ENCODE data around the gene ROBO4. TPM values are rescaled to one million over a fixed set of nuclear protein-coding genes. Genes with fewer than 3 reads are reported as not detected.

ROBO4 gene
- total RNA-seq, 1 donor from 2014 or later: not detected

- intact Hi-C loops (cut with micrococcal nuclease): loop anchor here (5.0 kb wide), 1 partner anchor 216 kb away; the partner anchor contains the start of gene TBRG1
- Mint-ChIP-seq H3K4me3 (no peak overlapping the region), H3K36me3 (ENCODE audit: low read depth) (peaks cover 5% of the 10 kb centered on the region), H3K27ac (no peak overlapping the region), H3K27me3 (ENCODE audit: insufficient read depth) (peaks cover 70% of the 10 kb centered on the region), H3K4me1 (ENCODE audit: low read depth) (peaks cover 17% of the 10 kb centered on the region), H3K9me3 (no peaks in the 10 kb centered on the region)
- DNase-seq (ENCODE audit: low spot score): no peak
Measured at GRCh38 chr11:124838805-124839127, 58.9 kb downstream of the ROBO4 start.

- peaks cover 5% of the 10 kb centered on the region for H3K36me3 Mint-ChIP-seq (ENCODE audit: low read depth)
- DNase-seq (ENCODE audit: low spot score): no peak
- peaks cover 17% of the 10 kb centered on the region for H3K4me1 Mint-ChIP-seq (ENCODE audit: low read depth)
- intact Hi-C loops (cut with micrococcal nuclease): loop anchor here (1.0 to 5.0 kb wide), 12 partner anchors 30 to 422 kb away; partner anchors contain the start of genes MSANTD2, SIAE, SPA17 and TBRG1
- peaks cover 59% of the 10 kb centered on the region for H3K27me3 Mint-ChIP-seq (ENCODE audit: insufficient read depth)
- no peaks in the 10 kb centered on the region for H3K9me3 Mint-ChIP-seq
- no peak overlapping the region for H3K4me3 Mint-ChIP-seq
- H3K27ac Mint-ChIP-seq: no peak overlapping the region
Measured at GRCh38 chr11:124837491-124837856, 60.2 kb downstream of the ROBO4 start.

- Mint-ChIP-seq H3K27me3 (ENCODE audit: insufficient read depth) (peaks cover 49% of the 10 kb centered on the region), H3K9me3 (no peaks in the 10 kb centered on the region), H3K4me3 (peak overlapping the region; percentile 53), H3K4me1 (ENCODE audit: low read depth) (peaks cover 17% of the 10 kb centered on the region), H3K27ac (no peak overlapping the region), H3K36me3 (ENCODE audit: low read depth) (peaks cover 3% of the 10 kb centered on the region)
- intact Hi-C loops (cut with micrococcal nuclease): loop anchor here (5.0 kb wide), 1 partner anchor 214 kb away; the partner anchor contains the start of gene TBRG1
- DNase-seq (ENCODE audit: low spot score): no peak
Measured at GRCh38 chr11:124835918-124836317, 61.7 kb downstream of the ROBO4 start.

GRCh38 chr11:124834526-124835180 is 63.0 kb downstream of the ROBO4 start:
- Mint-ChIP-seq H3K27me3 (ENCODE audit: insufficient read depth) (peaks cover 41% of the 10 kb centered on the region), H3K9me3 (no peaks in the 10 kb centered on the region), H3K27ac (no peak overlapping the region), H3K4me3 (no peak overlapping the region), H3K36me3 (ENCODE audit: low read depth) (no peaks in the 10 kb centered on the region), H3K4me1 (ENCODE audit: low read depth) (peaks cover 12% of the 10 kb centered on the region)
- DNase-seq (ENCODE audit: low spot score): no peak
- intact Hi-C loops (cut with micrococcal nuclease): loop anchor here (5.0 kb wide), 1 partner anchor 212 kb away; the partner anchor contains the start of gene TBRG1

Other genes with a start within 250 kb of the ROBO4 start
- gene SIAE, start 224.1 kb downstream of the ROBO4 start, total RNA-seq: 4.9 and 5.2 TPM in 2 replicates
- gene SPA17, start 224.0 kb downstream of the ROBO4 start, total RNA-seq: 1.7 and 2.4 TPM in 2 replicates
- 3.9 and 6.1 TPM in 2 replicates for gene NRGN, start 157.9 kb downstream of the ROBO4 start, total RNA-seq
- not detected in 2 replicates for gene VSIG2, start 145.6 kb downstream of the ROBO4 start, total RNA-seq
- gene ESAM, start 135.6 kb downstream of the ROBO4 start, total RNA-seq: 0.52 and 0.64 TPM in 2 replicates
- 8.9 and 9.7 TPM in 2 replicates for gene MSANTD2, start 97.5 kb downstream of the ROBO4 start, total RNA-seq
- 4.5 and 5.5 TPM in 2 replicates for gene ROBO3, start 32.4 kb downstream of the ROBO4 start, total RNA-seq
- gene HEPN1, start 21.4 kb upstream of the ROBO4 start, total RNA-seq: not detected in 2 replicates
- gene HEPACAM, start 38.2 kb upstream of the ROBO4 start, total RNA-seq: not detected in 2 replicates
- gene CCDC15, start 56.3 kb upstream of the ROBO4 start, total RNA-seq: 3.1 and 3.4 TPM in 2 replicates
- 0.13 and 0.17 TPM in 2 replicates for gene SLC37A2, start 165.4 kb upstream of the ROBO4 start, total RNA-seq
- 14.6 and 18.0 TPM in 2 replicates for gene TMEM218, start 213.8 kb upstream of the ROBO4 start, total RNA-seq

All from activated T-helper 1 cell treated with anti-CD3 and anti-CD28 coated beads, Interleukin-12 subunit alpha, Interleukin-12 subunit beta, Interleukin-2, Interleukin-4 antibody, amounts not matched to agents 30 ng/mL and 10 ng/mL and 1 ng/mL, durations not matched to agents 14 hours and 24 hours and 36 hours (primary cell).